GM18499 (cell line): ENCODE measurements around the gene PDGFB.

Source experiments
- ATAC-seq: cut with Tn5 transposase; IDR thresholded peaks from one replicate; pipeline ENCODE4 v1.9.1; 2021; ENCODE audit warnings: moderate number of reproducible peaks; ENCODE audit not compliant: insufficient read depth, unreplicated experiment

PDGFB gene

DNA sequence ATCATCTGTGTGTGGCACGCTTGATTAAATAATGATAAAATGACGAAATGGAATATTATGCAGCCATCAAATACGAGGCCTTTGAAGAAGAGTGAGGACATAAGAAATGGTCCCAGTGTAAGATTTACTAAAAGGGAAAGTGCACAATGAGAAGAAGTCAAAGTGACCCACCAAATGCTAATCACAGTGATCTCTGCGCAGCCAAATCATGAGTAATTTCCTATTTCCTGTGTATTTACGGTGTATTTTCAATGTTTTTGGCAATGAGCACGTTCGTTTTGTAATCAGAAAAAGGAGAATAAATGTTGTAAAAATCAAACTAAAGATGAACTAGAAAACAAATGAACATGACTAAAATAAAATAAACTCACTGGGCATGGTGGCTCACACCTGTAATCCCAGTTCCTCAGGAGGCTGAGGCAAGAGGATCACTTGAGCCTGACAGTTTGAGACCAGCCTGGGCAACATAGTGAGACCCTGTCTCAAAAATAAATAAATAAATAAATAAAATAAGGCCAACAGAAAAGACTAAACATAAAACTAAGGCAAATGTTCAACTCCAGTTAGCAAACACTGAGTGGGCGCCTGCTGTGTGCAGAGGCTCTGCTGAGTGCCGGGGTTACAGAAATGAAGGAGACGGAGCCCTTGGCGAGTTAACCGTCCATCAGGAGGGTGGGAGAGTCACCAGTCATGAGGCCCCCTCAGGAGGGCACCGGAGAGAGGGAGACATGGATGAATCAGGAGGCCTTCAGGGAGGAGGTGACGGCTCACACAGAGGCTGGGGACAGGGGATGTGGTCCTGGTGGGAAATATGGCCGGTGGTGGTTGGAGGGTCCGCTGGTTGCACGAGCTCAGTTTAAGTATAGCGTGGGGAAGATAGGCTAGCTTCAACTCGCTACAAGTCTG is 66.3 kb downstream of the PDGFB start:
- no peak for ATAC-seq

DNA sequence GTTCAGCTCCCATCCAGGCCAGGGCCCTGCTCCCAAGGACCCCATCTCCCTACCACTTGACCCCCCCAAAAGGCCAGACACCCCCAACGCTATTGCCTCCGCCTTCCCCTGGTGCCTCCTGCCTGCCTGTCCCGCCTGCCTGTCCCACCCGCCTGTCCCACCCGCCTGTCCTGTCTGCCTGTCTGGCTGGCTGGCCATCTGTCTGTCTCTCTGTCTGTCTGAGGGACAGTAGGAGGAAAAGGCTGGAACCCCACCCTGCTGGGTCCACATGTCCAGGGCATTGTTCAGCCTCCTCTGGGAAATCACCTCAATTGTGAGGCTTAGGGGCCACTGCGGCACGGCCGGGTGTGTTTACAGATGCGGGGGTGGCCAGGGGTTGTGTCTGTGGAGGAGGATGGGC is 67.0 kb downstream of the PDGFB start:
- ATAC-seq, result no peak

DNA sequence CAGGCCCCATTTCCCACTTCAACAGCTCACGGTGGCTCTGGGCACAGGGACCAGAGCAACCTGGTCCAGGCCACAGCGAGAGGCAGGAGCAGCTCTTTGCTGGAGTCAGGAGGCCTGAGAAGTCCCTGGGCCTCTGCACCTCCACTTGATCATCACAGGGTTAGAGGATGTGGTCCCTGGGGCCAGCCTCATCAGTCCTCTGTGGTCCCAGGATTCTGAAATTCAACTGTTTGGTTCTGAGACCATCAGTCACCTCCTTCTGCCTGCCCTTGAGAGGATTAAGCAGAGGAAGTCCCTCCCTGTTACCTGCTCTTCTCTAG is 67.4 kb downstream of the PDGFB start:
- ATAC-seq, result no peak

DNA sequence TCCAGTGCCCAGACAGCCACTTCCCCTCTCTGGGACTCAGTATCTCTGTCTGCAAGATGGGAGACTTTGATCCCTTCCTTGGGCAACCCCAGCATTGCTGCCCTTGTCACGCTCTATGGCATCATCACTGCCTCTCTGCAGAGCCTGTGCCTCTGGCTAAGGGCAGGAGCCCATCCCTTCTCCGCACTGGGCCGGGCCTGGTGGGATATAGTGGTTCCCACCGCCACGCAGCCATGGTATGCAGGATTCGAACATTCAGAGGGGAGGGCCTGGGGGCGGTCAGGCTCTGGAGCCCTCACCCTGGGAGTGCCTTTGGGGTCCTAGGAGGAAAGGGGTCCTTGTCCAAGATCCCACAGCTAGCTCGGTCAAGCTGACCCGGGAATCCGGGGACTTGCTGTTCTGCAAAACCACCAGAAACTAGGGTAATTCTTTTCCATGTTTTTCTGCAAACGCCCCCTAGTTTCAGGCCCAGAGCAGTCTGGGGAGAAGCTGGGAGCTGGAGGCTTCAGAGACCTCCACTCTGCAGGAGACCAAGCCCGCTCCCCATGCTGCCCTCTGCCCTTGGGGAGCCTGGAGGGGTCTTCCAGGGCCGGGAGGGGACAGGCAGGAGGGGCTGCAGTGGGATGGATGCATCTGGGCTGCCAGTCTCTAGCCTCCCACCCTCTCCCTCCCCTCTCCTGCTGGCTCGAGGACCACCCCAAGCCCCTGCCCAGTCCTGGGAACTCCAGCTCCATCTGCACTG is 67.9 kb downstream of the PDGFB start:
- no peak for ATAC-seq

DNA sequence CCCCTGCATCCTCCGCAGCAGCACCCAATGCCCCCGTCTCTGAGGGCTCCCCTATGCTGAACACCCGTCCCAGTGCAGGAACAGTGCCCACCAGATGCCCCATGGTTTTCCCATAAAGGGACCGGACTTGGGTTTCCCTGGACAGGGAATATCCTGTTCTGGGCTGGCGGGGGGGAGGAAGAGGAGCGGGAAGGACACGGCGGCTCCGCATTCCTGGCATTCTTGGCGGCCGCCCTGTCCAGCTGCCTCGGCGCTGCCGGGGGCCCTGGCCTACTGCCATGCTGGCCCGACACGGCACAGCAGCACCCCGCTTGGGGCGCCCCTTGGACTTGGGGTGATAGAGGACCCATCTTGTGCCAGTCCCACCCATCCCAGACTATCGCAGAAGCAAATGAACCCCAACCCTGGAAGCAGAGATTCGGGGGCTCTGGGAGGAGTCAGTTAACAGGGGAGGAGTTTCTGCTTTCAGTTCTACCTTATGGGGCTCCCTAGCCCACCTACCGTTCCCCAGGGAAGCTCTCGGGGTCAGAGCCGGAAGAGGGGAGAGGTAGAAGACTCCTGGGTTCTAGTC is 68.6 kb downstream of the PDGFB start:
- no peak for ATAC-seq

DNA sequence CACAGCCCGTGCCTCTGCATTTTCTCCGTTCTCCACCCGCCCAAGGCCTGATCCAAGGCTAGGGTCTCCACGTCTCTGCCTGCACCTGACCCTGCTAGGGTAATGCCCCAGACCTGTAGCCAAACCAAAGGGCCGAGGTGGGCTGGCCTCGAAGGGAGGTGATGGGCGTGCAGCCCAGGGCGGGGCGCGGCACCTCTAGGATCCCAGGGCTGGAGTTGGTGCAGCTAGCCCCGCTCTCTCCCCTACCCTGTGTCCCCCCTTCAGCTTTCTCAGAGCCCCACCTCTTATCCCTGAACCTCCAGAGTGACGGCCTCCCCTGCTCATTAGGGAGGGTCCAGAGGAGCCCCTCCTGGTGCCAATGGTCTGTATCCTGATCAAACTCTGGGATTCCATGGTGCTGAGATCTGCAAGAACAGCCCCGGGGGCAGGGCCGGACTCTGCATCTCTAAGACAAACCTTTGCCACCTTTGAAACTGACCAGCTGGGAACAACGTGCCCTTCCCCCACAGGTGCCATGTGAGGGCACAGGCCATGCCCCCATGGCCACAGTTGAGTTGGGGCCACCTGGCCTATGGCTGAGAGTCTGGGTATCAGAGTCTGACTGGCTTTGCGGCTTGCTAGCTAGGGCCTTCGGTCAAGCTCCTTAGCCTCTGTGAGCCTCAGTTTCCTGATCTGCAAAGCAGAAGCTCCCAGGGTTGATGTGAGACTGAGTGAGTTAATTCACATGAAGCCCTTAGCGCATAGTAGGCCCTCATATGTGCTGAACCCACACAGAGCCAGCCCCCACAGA is 69.2 kb downstream of the PDGFB start:
- no peak for ATAC-seq

DNA sequence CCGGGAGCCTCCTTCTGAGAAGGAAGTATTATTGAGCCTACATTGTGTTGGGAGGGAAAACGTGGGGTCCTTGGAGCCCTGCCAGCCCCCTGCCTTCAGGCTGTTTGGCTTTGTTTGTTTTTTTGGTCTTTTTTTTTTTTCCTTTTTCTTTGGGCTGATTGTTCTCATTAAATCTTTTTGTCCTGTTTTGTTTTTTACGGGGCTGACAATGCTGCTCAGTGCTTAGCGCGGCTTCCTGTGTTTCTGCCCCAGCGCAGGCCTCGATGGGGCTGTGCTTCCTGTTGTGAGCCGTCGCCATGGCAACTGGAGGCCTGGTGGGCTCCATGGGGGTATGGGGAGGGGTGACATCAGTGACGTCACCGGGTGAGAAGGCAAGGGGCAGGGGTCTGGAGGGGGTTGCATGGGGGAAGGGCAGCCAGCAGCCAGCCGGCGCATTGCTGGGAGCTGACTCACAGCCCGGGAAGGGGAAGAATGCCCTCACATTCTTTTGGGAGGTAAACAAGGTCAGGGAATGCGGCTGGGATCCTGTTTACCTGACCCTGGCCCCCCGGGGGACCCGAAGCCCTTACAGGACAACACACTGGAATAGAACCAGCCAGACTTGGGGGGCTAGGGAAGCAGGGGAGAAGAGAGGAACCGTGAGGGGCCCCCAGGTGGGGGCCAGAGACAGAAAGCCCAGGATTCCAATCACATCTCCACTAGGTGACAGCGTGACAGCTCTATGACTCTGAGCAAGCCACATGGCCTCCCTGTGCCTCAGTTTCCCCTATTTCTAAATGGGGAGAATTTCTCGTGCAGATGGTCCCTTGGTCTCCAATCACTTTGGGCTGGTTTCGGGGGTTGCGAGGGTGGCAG is 70.1 kb downstream of the PDGFB start:
- no peak for ATAC-seq

DNA sequence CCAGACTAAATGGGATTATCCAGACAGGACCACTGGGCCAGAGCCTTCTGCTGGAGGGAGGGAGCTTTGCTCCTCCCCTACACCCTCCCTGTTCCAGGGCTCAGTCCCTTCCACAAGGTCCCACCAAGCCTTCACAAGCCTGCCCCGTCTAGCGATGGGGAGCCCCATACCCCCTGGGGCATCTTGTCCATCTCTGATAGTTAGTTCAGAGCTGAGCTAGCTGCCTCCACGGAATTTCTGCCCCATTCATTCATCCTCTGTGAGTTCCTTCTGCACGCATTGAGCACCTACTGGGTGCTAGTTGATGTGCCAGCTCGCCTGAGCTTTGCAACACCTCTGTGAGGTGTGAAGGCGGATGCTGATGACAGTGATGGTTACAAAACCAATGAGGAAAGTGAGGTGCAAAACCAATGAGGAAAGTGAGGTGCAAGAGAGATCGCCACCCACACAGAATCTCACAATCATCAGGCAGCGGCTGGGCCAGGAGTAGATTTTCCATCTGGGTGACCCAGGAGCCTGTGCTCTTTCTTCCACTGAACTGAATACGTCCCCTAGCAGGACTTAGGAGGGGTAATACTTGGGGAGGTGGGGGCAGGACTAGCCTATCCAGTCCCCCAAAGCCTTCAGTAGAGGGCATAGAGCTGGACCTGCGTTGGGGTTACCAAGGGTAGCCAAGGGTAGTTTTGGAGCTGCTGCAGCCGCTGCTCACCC is 70.8 kb downstream of the PDGFB start:
- ATAC-seq, result no peak
